Measurements from ENCODE around the gene TSPAN11.

DNA sequence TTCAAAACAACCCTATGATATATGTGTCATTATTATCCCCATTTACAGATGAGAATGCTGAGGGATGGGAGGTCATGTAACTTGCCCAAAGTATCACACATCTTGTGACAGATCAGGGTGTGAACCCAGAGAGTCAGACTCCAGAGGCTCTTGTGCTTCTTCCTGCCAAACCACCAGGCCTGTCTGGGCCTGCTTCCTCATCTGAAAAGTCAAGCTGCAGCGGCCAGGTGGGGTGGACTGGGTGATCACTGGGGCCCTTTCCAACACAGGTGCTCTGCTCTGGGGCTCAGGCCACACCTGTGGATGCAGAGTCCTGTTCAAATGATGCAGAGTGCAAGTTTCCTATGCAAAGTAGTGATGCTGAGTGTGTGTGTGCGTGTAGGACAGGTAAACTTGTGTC lies 26.7 kb downstream of the TSPAN11 start:
- TF ChIP-seq, protein P1, sequence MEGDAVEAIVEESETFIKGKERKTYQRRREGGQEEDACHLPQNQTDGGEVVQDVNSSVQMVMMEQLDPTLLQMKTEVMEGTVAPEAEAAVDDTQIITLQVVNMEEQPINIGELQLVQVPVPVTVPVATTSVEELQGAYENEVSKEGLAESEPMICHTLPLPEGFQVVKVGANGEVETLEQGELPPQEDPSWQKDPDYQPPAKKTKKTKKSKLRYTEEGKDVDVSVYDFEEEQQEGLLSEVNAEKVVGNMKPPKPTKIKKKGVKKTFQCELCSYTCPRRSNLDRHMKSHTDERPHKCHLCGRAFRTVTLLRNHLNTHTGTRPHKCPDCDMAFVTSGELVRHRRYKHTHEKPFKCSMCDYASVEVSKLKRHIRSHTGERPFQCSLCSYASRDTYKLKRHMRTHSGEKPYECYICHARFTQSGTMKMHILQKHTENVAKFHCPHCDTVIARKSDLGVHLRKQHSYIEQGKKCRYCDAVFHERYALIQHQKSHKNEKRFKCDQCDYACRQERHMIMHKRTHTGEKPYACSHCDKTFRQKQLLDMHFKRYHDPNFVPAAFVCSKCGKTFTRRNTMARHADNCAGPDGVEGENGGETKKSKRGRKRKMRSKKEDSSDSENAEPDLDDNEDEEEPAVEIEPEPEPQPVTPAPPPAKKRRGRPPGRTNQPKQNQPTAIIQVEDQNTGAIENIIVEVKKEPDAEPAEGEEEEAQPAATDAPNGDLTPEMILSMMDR (IDR thresholded peaks at IDR 0.05): no peak
- no peak for TF ChIP-seq POLR2A (IDR thresholded peaks at IDR 0.05)
